K562 (cell line): Measurements from ENCODE around the gene DDAH2. TPM values are rescaled to one million over a fixed set of nuclear protein-coding genes. Genes with fewer than 3 reads are reported as not detected.

Experiments used
- DDX20 ChIP-seq: fragments of 450-650 bp; IDR thresholded peaks from 2 replicates; pipeline ENCODE4 v1.6.1; 2016; ENCODE audit warnings: missing genetic modification characterization, low read depth, mild to moderate bottlenecking, missing compliant biosample characterization, moderate library complexity
- DMBX1 ChIP-seq: fragments of 250-450 bp; sonication (Bioruptor Pico); IDR thresholded peaks from 2 replicates; pipeline ENCODE4 v1.8.0; 2022; ENCODE audit warnings: inconsistent platforms, mild to moderate bottlenecking, moderate library complexity, borderline replicate concordance
- E2F3 ChIP-seq: fragments of 250-450 bp; sonication (Bioruptor Pico); IDR thresholded peaks from 2 replicates; pipeline ENCODE4 v1.4.0; 2020; ENCODE audit warnings: mild to moderate bottlenecking
- EP400 ChIP-seq: fragments of 450-650 bp; IDR thresholded peaks from 2 replicates; pipeline ENCODE4 v1.6.1; 2017; ENCODE audit warnings: antibody characterized with exemption, mild to moderate bottlenecking, moderate library complexity
- ETV5 ChIP-seq: sonication (generic); formaldehyde crosslinking; IDR thresholded peaks from 2 replicates; pipeline ENCODE4 v1.4.0; 2020; ENCODE audit warnings: low read depth, mild to moderate bottlenecking, missing genetic modification reagents
- EWSR1 ChIP-seq: fragments of 450-650 bp; IDR thresholded peaks from 2 replicates; pipeline ENCODE4 v1.6.1; 2018; ENCODE audit warnings: borderline replicate concordance, mild to moderate bottlenecking, low read depth, moderate library complexity; ENCODE audit not compliant: partially characterized antibody
- HES1 ChIP-seq: fragments of 450-650 bp; IDR thresholded peaks from 2 replicates; pipeline ENCODE4 v1.6.1; 2016; ENCODE audit warnings: low read depth, mild to moderate bottlenecking, moderate library complexity
- KDM5B ChIP-seq: fragments of 200-600 bp; sonication (generic); IDR thresholded peaks from 2 replicates; pipeline ENCODE4 v1.6.1; 2012; ENCODE audit warnings: low read depth, mild to moderate bottlenecking, moderate library complexity, low read length, control low read depth, inconsistent platforms; ENCODE audit not compliant: insufficient replicate concordance
- MED1 ChIP-seq: sonication (generic); formaldehyde crosslinking; IDR thresholded peaks from 2 replicates; pipeline ENCODE4 v1.8.1; 2023; ENCODE audit warnings: missing genetic modification reagents, borderline replicate concordance
- RCOR1 ChIP-seq, 2 experiments: IDR thresholded peaks; 2 replicates each; pipeline ENCODE4 v1.6.1; 2012; ENCODE audit warnings: low read depth in 2 of 2, low read length in 2 of 2, borderline replicate concordance in 1 of 2, improper control_type of control experiment in 1 of 2
- RHOXF2B ChIP-seq: fragments of 250-450 bp; sonication (Bioruptor Pico); conservative IDR thresholded peaks from 2 replicates; pipeline ENCODE4 v1.5.1; 2021
- TEAD2 ChIP-seq: fragments of 450-650 bp; IDR thresholded peaks from 2 replicates; pipeline ENCODE4 v1.6.1; 2016; ENCODE audit warnings: missing genetic modification characterization, control low read depth, missing compliant biosample characterization
- ZBTB1 ChIP-seq: sonication (generic); formaldehyde crosslinking; IDR thresholded peaks from 2 replicates; pipeline ENCODE4 v1.8.1; 2023; ENCODE audit warnings: missing genetic modification reagents, low read depth, mild to moderate bottlenecking, borderline replicate concordance
- ZNF280A ChIP-seq: fragments of 450-650 bp; IDR thresholded peaks from 2 replicates; pipeline ENCODE4 v1.6.1; 2018; ENCODE audit warnings: mild to moderate bottlenecking, low read depth; ENCODE audit not compliant: partially characterized antibody
- ZNF398 ChIP-seq: fragments of 250-450 bp; sonication (Bioruptor Pico); IDR thresholded peaks from 2 replicates; pipeline ENCODE4 v1.8.0; 2021; ENCODE audit warnings: moderate library complexity, mild to moderate bottlenecking, inconsistent platforms
- ZNF561 ChIP-seq: fragments of 450-650 bp; formaldehyde crosslinking; conservative IDR thresholded peaks from 2 replicates; pipeline ENCODE4 v1.4.0; 2020; ENCODE audit warnings: mild to moderate bottlenecking, moderate library complexity
- ZNF75A ChIP-seq: fragments of 450-650 bp; formaldehyde crosslinking; IDR thresholded peaks from 2 replicates; pipeline ENCODE4 v1.4.0; 2020; ENCODE audit warnings: mild to moderate bottlenecking
- polyA plus RNA-seq, 8 experiments: library from polyadenylated mRNA; depleted of rRNA in 4 of 8; stranded (reverse) in 5 of 8; unstranded in 3 of 8; fragments of >200 nt; fragmentation: Nextera tagmentation in 2 of 8; fragmentation: Illumina TruSeq in 1 of 8; extraction: Ambion mirVana in 2 of 8; extraction: Trizol in 1 of 8; gene quantifications; 2 replicates each; pipeline versions ENCODE4 v1.2.1 to v1.2.3, GENCODE V29; 2011 to 2014; ENCODE audit warnings: inconsistent platforms in 1 of 8, missing spikeins in 1 of 8
- total RNA-seq, 7 experiments: library from RNA; depleted of rRNA in 6 of 7; stranded (reverse); fragments of >200 nt in 6 of 7; fragmentation: Illumina TruSeq in 2 of 7; extraction: Trizol in 2 of 7; gene quantifications; 2 replicates each; pipeline versions ENCODE4 v1.2.1 to v1.2.3, GENCODE V29; 2011 to 2021; ENCODE audit warnings: low replicate concordance in 1 of 7
- TF ChIP-seq, protein P1 (sequence below), 2 experiments: IDR thresholded peaks; 2 replicates each; pipeline ENCODE4 v1.6.1; 2012; ENCODE audit warnings: improper control_type of control experiment in 2 of 2, low read depth in 2 of 2, low read length in 2 of 2, borderline replicate concordance in 1 of 2

Gene DDAH2
- total and polyA plus RNA-seq, 9 of the 15 experiments (the other 6 are each of a cell fraction or from before 2014, with no cell fraction given), result 1.8 to 45.4 (median 21.4) TPM

- TF ChIP-seq, protein P1, sequence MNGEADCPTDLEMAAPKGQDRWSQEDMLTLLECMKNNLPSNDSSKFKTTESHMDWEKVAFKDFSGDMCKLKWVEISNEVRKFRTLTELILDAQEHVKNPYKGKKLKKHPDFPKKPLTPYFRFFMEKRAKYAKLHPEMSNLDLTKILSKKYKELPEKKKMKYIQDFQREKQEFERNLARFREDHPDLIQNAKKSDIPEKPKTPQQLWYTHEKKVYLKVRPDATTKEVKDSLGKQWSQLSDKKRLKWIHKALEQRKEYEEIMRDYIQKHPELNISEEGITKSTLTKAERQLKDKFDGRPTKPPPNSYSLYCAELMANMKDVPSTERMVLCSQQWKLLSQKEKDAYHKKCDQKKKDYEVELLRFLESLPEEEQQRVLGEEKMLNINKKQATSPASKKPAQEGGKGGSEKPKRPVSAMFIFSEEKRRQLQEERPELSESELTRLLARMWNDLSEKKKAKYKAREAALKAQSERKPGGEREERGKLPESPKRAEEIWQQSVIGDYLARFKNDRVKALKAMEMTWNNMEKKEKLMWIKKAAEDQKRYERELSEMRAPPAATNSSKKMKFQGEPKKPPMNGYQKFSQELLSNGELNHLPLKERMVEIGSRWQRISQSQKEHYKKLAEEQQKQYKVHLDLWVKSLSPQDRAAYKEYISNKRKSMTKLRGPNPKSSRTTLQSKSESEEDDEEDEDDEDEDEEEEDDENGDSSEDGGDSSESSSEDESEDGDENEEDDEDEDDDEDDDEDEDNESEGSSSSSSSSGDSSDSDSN (IDR thresholded peaks at IDR 0.05; ENCODE audit: borderline replicate concordance in 1 of 2, low read depth in 2 of 2, low read length in 2 of 2), result no peak
- TF ChIP-seq HES1, result no peak
- no peak for TF ChIP-seq ZNF280A
- TF ChIP-seq ETV5 (CRISPR knock-in tag), result no peak
- TF ChIP-seq ZBTB1 (CRISPR knock-in tag), result peak; percentile 69; the same call in 1 of the 2 replicates
- TF ChIP-seq ZNF398 (CRISPR knock-in tag), result no peak
- TF ChIP-seq ZNF75A, result no peak
- TF ChIP-seq EWSR1, result no peak
- TF ChIP-seq DMBX1 (CRISPR knock-in tag), result no peak
- TF ChIP-seq TEAD2 (tag), result no peak
- TF ChIP-seq ZNF561 (CRISPR knock-in tag), result no peak
- TF ChIP-seq MED1 (CRISPR knock-in tag), result no peak
- TF ChIP-seq RCOR1 (IDR thresholded peaks at IDR 0.05; ENCODE audit: borderline replicate concordance in 1 of 2, low read depth in 2 of 2, low read length in 2 of 2), result no peak
- TF ChIP-seq E2F3 (CRISPR knock-in tag), result no peak
- TF ChIP-seq DDX20, result no peak
- no peak for TF ChIP-seq RHOXF2B (CRISPR knock-in tag)
- TF ChIP-seq EP400, result no peak
- peak; percentile 10 for TF ChIP-seq KDM5B
Measured at GRCh38 chr6:31776485-31776988, 47.4 kb upstream of the DDAH2 start (continued).
